ENCODE data around the gene ATP10D.

- TF ChIP-seq, protein P1, sequence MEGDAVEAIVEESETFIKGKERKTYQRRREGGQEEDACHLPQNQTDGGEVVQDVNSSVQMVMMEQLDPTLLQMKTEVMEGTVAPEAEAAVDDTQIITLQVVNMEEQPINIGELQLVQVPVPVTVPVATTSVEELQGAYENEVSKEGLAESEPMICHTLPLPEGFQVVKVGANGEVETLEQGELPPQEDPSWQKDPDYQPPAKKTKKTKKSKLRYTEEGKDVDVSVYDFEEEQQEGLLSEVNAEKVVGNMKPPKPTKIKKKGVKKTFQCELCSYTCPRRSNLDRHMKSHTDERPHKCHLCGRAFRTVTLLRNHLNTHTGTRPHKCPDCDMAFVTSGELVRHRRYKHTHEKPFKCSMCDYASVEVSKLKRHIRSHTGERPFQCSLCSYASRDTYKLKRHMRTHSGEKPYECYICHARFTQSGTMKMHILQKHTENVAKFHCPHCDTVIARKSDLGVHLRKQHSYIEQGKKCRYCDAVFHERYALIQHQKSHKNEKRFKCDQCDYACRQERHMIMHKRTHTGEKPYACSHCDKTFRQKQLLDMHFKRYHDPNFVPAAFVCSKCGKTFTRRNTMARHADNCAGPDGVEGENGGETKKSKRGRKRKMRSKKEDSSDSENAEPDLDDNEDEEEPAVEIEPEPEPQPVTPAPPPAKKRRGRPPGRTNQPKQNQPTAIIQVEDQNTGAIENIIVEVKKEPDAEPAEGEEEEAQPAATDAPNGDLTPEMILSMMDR (IDR thresholded peaks at IDR 0.05), result no peak
- no peak for TF ChIP-seq POLR2A (IDR thresholded peaks at IDR 0.05)
These were observed 50.6 kb downstream of the ATP10D start for GRCh38 chr4:47535567-47536147.
